SU-DHL-6 (cell line): Measurements from ENCODE around the gene RHBDF2.

Experiments
- H2AFZ ChIP-seq: fragments of 200-600 bp; sonication (generic); 2 replicates; pipeline ENCODE4 v1.6.1; 2014; ENCODE audit warnings: low read depth, mild to moderate bottlenecking, moderate library complexity, mixed read lengths, antibody characterized with exemption, low read length; ENCODE audit not compliant: severe bottlenecking
- H3F3A ChIP-seq: fragments of 200-600 bp; shearing (Covaris generic); 2 replicates; pipeline ENCODE4 v1.6.0; 2016; ENCODE audit warnings: antibody characterized with exemption, mild to moderate bottlenecking; ENCODE audit not compliant: insufficient read depth
- H3K27ac ChIP-seq: fragments of 200-600 bp; sonication (generic); 2 replicates; pipeline ENCODE4 v1.5.1; 2016; ENCODE audit warnings: low read depth, mild to moderate bottlenecking, low read length, moderate library complexity, mixed read lengths
- H3K27me3 ChIP-seq: fragments of 200-600 bp; sonication (generic), shearing (Covaris generic); 2 replicates; pipeline ENCODE4 v1.6.0; 2014; ENCODE audit warnings: mild to moderate bottlenecking, low read length
- H3K36me3 ChIP-seq: fragments of 200-600 bp; sonication (generic); 2 replicates; pipeline ENCODE4 v1.6.1; 2014; ENCODE audit warnings: mild to moderate bottlenecking, low read length, mixed read lengths
- H3K4me2 ChIP-seq: fragments of 300-600, 200-600 bp; shearing (Covaris generic), sonication (generic); 2 replicates; pipeline ENCODE4 v1.6.0; 2014; ENCODE audit warnings: low read length, low read depth, mild to moderate bottlenecking; ENCODE audit not compliant: poor library complexity, severe bottlenecking
- H3K4me3 ChIP-seq: fragments of 200-600 bp; sonication (generic); 2 replicates; pipeline ENCODE4 v1.5.1; 2014; ENCODE audit warnings: antibody characterized with exemption, low read length, mild to moderate bottlenecking, mixed read lengths; ENCODE audit not compliant: insufficient read depth, poor library complexity, severe bottlenecking
- H3K79me2 ChIP-seq: fragments of 200-600 bp; sonication (generic); 2 replicates; pipeline ENCODE4 v1.6.1; 2014; ENCODE audit warnings: mild to moderate bottlenecking, low read length, moderate library complexity; ENCODE audit not compliant: insufficient read depth
- H3K9ac ChIP-seq: fragments of 200-600 bp; sonication (generic); 2 replicates; pipeline ENCODE4 v1.7.0; 2014; ENCODE audit warnings: mild to moderate bottlenecking, low read length
- H3K9me2 ChIP-seq: fragments of 200-600 bp; sonication (generic); replicated peaks from 2 replicates; pipeline ENCODE4 v1.6.1; 2014; ENCODE audit warnings: low read length; ENCODE audit not compliant: insufficient read depth
- H3K9me3 ChIP-seq: fragments of 200-600 bp; sonication (generic); 2 replicates; pipeline ENCODE4 v1.6.1; 2014; ENCODE audit warnings: low read length, mixed read lengths; ENCODE audit not compliant: insufficient read depth
- H4K20me1 ChIP-seq: fragments of 200-600 bp; sonication (generic); 2 replicates; pipeline ENCODE4 v1.6.1; 2014; ENCODE audit warnings: low read depth, mild to moderate bottlenecking, antibody characterized with exemption, low read length, moderate library complexity, mixed read lengths
- CTCF ChIP-seq: fragments of 200-600 bp; sonication (generic); IDR thresholded peaks from one replicate; pipeline ENCODE4 v1.5.1; 2017; ENCODE audit warnings: antibody characterized with exemption, mild to moderate bottlenecking, low read length, moderate library complexity; ENCODE audit not compliant: insufficient read depth, poor library complexity, severe bottlenecking
- EZH2phosphoT487 ChIP-seq: fragments of 200-600 bp; sonication (generic), shearing (Covaris generic); conservative IDR thresholded peaks from 2 replicates; pipeline ENCODE4 v1.6.1; 2018; ENCODE audit warnings: mild to moderate bottlenecking, antibody characterized with exemption, low read length, moderate library complexity, mixed read lengths

Gene RHBDF2

DNA sequence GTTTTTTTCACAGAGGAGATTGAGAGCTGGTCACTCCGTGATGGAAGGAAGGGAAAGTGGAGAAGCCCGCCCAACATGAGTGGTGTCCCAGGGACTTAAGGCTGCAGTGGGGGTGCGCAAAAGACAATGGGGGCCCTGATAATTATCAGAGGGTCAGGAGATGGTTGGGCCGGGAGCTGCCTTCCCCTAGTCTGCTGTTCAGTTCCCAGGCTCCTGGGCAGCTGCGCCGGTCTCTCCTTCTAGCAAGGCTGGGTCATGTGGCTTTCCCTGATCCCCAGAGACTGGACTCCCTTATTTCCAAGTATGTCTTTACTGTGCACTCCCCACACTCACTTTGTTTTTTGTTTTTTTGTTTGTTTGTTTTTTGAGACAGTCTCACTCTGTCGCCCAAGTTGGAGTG, 20.0 kb upstream of the RHBDF2 start:
- Histone ChIP-seq H3K9me3 (no peaks in the 10 kb centered on the region), H3K27me3 (no peaks in the 10 kb centered on the region), H3F3A (no peaks in the 10 kb centered on the region), H3K4me2 (no peak overlapping the region), H3K36me3 (no peaks in the 10 kb centered on the region), H2AFZ (no peak overlapping the region), H3K9me2 (no peaks in the 10 kb centered on the region), H3K4me3 (no peak overlapping the region), H4K20me1 (no peaks in the 10 kb centered on the region), H3K79me2 (no peaks in the 10 kb centered on the region), H3K27ac (no peak overlapping the region), H3K9ac (no peak overlapping the region)
- TF ChIP-seq CTCF (no peak), EZH2phosphoT487 (no peak)

DNA sequence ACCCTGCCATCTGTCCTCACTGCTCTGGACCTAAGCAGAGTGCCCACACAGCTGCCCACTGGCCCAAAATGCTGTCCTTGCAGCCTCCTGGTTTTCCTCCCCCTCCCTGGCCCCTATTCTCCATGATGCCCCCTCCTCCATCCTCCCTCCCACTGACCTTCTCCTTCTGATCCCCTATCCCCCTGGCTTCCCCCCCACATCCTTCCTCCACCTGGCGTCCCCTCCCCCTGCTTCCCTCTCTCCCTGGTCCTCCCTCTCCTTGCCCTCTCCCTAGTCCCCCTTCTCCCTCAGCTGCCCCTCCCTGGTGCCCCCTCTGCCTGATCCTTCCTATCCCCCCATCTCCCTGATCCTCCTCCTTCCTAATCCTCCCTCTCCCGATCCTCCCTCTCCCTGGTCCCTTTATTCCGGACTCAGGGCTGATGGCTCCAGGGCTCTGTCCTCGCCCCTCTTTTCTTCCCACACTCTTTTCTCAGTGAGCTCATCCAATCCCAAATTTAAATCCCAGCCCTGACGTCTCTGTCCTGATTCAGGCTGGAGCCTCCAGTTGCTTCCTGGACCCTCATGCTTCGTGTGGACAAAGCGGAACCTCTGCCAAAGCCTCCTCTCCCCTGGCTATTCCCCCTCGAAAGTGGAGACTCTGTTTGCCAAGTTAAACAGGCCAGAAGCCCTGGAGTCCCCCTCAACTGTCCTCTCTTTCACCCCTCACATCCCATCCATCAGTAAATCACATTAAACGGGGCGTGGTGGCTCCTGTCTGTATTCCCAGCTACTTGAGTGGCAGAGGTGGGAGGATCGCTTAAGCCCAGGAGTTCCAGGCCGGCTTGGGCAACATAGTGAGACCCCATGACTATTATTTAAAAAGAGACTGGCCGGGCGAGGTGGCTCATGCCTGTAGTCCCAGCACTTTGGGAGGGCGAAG, 18.1 kb upstream of the RHBDF2 start:
- TF ChIP-seq EZH2phosphoT487 = no peak
- TF ChIP-seq CTCF = no peak
- H3K79me2 ChIP-seq = no peaks in the 10 kb centered on the region

GRCh38 chr17:76517638-76518038, 16.4 kb upstream of the RHBDF2 start:
- Histone ChIP-seq H3K9me2 (no peaks in the 10 kb centered on the region), H2AFZ (no peak overlapping the region), H3K4me2 (no peak overlapping the region), H3F3A (no peaks in the 10 kb centered on the region), H3K9ac (no peak overlapping the region), H3K79me2 (no peaks in the 10 kb centered on the region), H3K27ac (no peak overlapping the region), H4K20me1 (no peaks in the 10 kb centered on the region), H3K27me3 (no peaks in the 10 kb centered on the region), H3K4me3 (no peak overlapping the region), H3K9me3 (no peaks in the 10 kb centered on the region), H3K36me3 (no peaks in the 10 kb centered on the region)
- TF ChIP-seq CTCF (no peak), EZH2phosphoT487 (no peak)

More for the DNA sequence above, 18.1 kb upstream of the RHBDF2 start:
- Histone ChIP-seq H3K36me3 (no peaks in the 10 kb centered on the region), H2AFZ (no peak overlapping the region), H3F3A (no peaks in the 10 kb centered on the region), H3K27ac (no peak overlapping the region), H3K9ac (no peak overlapping the region), H3K9me3 (no peaks in the 10 kb centered on the region), H3K4me3 (no peak overlapping the region), H4K20me1 (no peaks in the 10 kb centered on the region), H3K9me2 (no peaks in the 10 kb centered on the region), H3K4me2 (no peak overlapping the region), H3K27me3 (no peaks in the 10 kb centered on the region)
